ENCODE data around the gene TIGD2.

The TIGD2 gene

GRCh38 chr4:89156174-89156914 lies 45.0 kb downstream of the TIGD2 start:
- no peak for ATAC-seq
- TF ChIP-seq CSDC2 (CRISPR knock-in tag; IDR thresholded peaks at IDR 0.05) (no peak), ZNF70 (CRISPR knock-in tag; IDR thresholded peaks at IDR 0.05) (no peak), ZC3H10 (CRISPR knock-in tag; IDR thresholded peaks at IDR 0.05) (no peak), ARNTL (CRISPR knock-in tag; IDR thresholded peaks at IDR 0.05; ENCODE audit: borderline replicate concordance, low read depth) (no peak), ZNF565 (CRISPR knock-in tag; conservative IDR thresholded peaks at IDR 0.05; ENCODE audit: low read depth) (no peak), TOX (CRISPR knock-in tag; IDR thresholded peaks at IDR 0.05; ENCODE audit: borderline replicate concordance) (no peak), SNAI2 (CRISPR knock-in tag; IDR thresholded peaks at IDR 0.05) (no peak), OSR1 (CRISPR knock-in tag; IDR thresholded peaks at IDR 0.05) (no peak), TCF4 (CRISPR knock-in tag; IDR thresholded peaks at IDR 0.05; ENCODE audit: borderline replicate concordance) (no peak), RARB (CRISPR knock-in tag; IDR thresholded peaks at IDR 0.05) (no peak), ZNF8 (CRISPR knock-in tag; IDR thresholded peaks at IDR 0.05) (no peak)
- TF ChIP-seq, protein P1, sequence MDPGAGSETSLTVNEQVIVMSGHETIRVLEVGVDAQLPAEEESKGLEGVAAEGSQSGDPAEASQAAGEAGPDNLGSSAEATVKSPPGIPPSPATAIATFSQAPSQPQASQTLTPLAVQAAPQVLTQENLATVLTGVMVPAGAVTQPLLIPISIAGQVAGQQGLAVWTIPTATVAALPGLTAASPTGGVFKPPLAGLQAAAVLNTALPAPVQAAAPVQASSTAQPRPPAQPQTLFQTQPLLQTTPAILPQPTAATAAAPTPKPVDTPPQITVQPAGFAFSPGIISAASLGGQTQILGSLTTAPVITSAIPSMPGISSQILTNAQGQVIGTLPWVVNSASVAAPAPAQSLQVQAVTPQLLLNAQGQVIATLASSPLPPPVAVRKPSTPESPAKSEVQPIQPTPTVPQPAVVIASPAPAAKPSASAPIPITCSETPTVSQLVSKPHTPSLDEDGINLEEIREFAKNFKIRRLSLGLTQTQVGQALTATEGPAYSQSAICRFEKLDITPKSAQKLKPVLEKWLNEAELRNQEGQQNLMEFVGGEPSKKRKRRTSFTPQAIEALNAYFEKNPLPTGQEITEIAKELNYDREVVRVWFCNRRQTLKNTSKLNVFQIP (CRISPR knock-in tag; IDR thresholded peaks at IDR 0.05; ENCODE audit: borderline replicate concordance, low read depth), result no peak
- TF ChIP-seq, protein P2, sequence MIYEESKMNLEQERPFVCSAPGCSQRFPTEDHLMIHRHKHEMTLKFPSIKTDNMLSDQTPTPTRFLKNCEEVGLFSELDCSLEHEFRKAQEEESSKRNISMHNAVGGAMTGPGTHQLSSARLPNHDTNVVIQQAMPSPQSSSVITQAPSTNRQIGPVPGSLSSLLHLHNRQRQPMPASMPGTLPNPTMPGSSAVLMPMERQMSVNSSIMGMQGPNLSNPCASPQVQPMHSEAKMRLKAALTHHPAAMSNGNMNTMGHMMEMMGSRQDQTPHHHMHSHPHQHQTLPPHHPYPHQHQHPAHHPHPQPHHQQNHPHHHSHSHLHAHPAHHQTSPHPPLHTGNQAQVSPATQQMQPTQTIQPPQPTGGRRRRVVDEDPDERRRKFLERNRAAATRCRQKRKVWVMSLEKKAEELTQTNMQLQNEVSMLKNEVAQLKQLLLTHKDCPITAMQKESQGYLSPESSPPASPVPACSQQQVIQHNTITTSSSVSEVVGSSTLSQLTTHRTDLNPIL (CRISPR knock-in tag; IDR thresholded peaks at IDR 0.05; ENCODE audit: low read depth), result no peak

- TF ChIP-seq RARB (CRISPR knock-in tag; IDR thresholded peaks at IDR 0.05) (no peak), ESRRG (CRISPR knock-in tag; IDR thresholded peaks at IDR 0.05) (no peak), PPARA (CRISPR knock-in tag; IDR thresholded peaks at IDR 0.05; ENCODE audit: borderline replicate concordance) (no peak), SNAI2 (CRISPR knock-in tag; IDR thresholded peaks at IDR 0.05) (no peak), ZNF70 (CRISPR knock-in tag; IDR thresholded peaks at IDR 0.05) (no peak), TOX (CRISPR knock-in tag; IDR thresholded peaks at IDR 0.05; ENCODE audit: borderline replicate concordance) (no peak), PATZ1 (CRISPR knock-in tag; IDR thresholded peaks at IDR 0.05; ENCODE audit: borderline replicate concordance) (no peak), GLIS3 (CRISPR knock-in tag; IDR thresholded peaks at IDR 0.05) (no peak), TSHZ2 (CRISPR knock-in tag; IDR thresholded peaks at IDR 0.05) (no peak), ISL1 (CRISPR knock-in tag; IDR thresholded peaks at IDR 0.05) (no peak), BACH2 (CRISPR knock-in tag; IDR thresholded peaks at IDR 0.05; ENCODE audit: borderline replicate concordance) (no peak), ZFP3 (CRISPR knock-in tag; IDR thresholded peaks at IDR 0.05) (no peak), TCF4 (CRISPR knock-in tag; IDR thresholded peaks at IDR 0.05; ENCODE audit: borderline replicate concordance) (no peak)
- TF ChIP-seq, protein P3, sequence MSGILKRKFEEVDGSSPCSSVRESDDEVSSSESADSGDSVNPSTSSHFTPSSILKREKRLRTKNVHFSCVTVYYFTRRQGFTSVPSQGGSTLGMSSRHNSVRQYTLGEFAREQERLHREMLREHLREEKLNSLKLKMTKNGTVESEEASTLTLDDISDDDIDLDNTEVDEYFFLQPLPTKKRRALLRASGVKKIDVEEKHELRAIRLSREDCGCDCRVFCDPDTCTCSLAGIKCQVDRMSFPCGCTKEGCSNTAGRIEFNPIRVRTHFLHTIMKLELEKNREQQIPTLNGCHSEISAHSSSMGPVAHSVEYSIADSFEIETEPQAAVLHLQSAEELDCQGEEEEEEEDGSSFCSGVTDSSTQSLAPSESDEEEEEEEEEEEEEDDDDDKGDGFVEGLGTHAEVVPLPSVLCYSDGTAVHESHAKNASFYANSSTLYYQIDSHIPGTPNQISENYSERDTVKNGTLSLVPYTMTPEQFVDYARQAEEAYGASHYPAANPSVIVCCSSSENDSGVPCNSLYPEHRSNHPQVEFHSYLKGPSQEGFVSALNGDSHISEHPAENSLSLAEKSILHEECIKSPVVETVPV (CRISPR knock-in tag; IDR thresholded peaks at IDR 0.05), result no peak
- TF ChIP-seq, protein P1 (CRISPR knock-in tag; IDR thresholded peaks at IDR 0.05; ENCODE audit: borderline replicate concordance, low read depth), result no peak
- no peak for ATAC-seq
Observed at GRCh38 chr4:89157488-89158024, 46.2 kb downstream of the TIGD2 start.

Measured in SK-N-SH treated with all-trans-retinoic acid at 6 μM for 48 hours (cell line).